ENCODE results near the gene TUFM. TPM values are rescaled to one million over a fixed set of nuclear protein-coding genes. Genes with fewer than 3 reads are reported as not detected.

TUFM gene
- total RNA-seq, 1 experiment from 2014 or later = 198 TPM

GRCh38 chr16:28878083-28878926, 32.2 kb upstream of the TUFM start, which contains the start of gene ATP2A1:
Gene ATP2A1, plus strand, starts transcription at chr16:28878488. Its CDS starts 184 bp downstream, at chr16:28878672.
- TF ChIP-seq, protein P1, sequence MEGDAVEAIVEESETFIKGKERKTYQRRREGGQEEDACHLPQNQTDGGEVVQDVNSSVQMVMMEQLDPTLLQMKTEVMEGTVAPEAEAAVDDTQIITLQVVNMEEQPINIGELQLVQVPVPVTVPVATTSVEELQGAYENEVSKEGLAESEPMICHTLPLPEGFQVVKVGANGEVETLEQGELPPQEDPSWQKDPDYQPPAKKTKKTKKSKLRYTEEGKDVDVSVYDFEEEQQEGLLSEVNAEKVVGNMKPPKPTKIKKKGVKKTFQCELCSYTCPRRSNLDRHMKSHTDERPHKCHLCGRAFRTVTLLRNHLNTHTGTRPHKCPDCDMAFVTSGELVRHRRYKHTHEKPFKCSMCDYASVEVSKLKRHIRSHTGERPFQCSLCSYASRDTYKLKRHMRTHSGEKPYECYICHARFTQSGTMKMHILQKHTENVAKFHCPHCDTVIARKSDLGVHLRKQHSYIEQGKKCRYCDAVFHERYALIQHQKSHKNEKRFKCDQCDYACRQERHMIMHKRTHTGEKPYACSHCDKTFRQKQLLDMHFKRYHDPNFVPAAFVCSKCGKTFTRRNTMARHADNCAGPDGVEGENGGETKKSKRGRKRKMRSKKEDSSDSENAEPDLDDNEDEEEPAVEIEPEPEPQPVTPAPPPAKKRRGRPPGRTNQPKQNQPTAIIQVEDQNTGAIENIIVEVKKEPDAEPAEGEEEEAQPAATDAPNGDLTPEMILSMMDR (IDR thresholded peaks at IDR 0.05; ENCODE audit: unreplicated experiment) = no peak
- Mint-ChIP-seq H3K4me3 (ENCODE audit: unreplicated experiment) (peak within 1 kb of the TSS; percentile 79), H3K9me3 (ENCODE audit: unreplicated experiment) (no peaks in the 10 kb centered on the region), H3K27ac (ENCODE audit: low read depth, unreplicated experiment) (no peak within 1 kb of the TSS), H3K36me3 (ENCODE audit: insufficient read depth, unreplicated experiment) (no peaks in the 10 kb centered on the region), H3K27me3 (ENCODE audit: insufficient read depth, unreplicated experiment) (peaks cover under 1% of the 10 kb centered on the region), H3K4me1 (ENCODE audit: insufficient read depth, unreplicated experiment) (no peaks in the 10 kb centered on the region)
- intact Hi-C loops (cut with micrococcal nuclease) = loop anchor here (2.0 to 5.0 kb wide), 2 partner anchors 66 to 331 kb away; no protein-coding TSS in a partner anchor
- POLR2A ChIA-PET = interaction anchor here (1.1 to 1.7 kb wide), 3 partner anchors 8 to 46 kb away, joined by 3 to 6 read pairs (median 5); partner anchors contain the start of gene RABEP2
- no TSS peak for BruUV-seq (replicated peaks)
- no peak for DNase-seq (ENCODE audit: unreplicated experiment)
- CTCF ChIA-PET = interaction anchor here (0.5 to 1.7 kb wide), 3 partner anchors 12 to 67 kb away, joined by 3 to 10 read pairs (median 3); no protein-coding TSS in a partner anchor

GRCh38 chr16:28877655-28878000, 31.5 kb upstream of the TUFM start:
- ChIA-PET CTCF (no interaction called here), POLR2A (no interaction called here)
- TF ChIP-seq, protein P1 (IDR thresholded peaks at IDR 0.05; ENCODE audit: unreplicated experiment) = no peak
- DNase-seq (ENCODE audit: unreplicated experiment) = no peak
- H3K4me3 Mint-ChIP-seq (ENCODE audit: unreplicated experiment) = no peak overlapping the region
- BruUV-seq (replicated peaks) = no TSS peak
- intact Hi-C loops (cut with micrococcal nuclease) = loop anchor here (5.0 kb wide), 1 partner anchor 330 kb away; no protein-coding TSS in a partner anchor
- H3K27me3 Mint-ChIP-seq (ENCODE audit: insufficient read depth, unreplicated experiment) = no peaks in the 10 kb centered on the region
- no peaks in the 10 kb centered on the region for H3K4me1 Mint-ChIP-seq (ENCODE audit: insufficient read depth, unreplicated experiment)
- H3K27ac Mint-ChIP-seq (ENCODE audit: low read depth, unreplicated experiment) = no peak overlapping the region
- no peaks in the 10 kb centered on the region for H3K9me3 Mint-ChIP-seq (ENCODE audit: unreplicated experiment)
- no peaks in the 10 kb centered on the region for H3K36me3 Mint-ChIP-seq (ENCODE audit: insufficient read depth, unreplicated experiment)

DNA sequence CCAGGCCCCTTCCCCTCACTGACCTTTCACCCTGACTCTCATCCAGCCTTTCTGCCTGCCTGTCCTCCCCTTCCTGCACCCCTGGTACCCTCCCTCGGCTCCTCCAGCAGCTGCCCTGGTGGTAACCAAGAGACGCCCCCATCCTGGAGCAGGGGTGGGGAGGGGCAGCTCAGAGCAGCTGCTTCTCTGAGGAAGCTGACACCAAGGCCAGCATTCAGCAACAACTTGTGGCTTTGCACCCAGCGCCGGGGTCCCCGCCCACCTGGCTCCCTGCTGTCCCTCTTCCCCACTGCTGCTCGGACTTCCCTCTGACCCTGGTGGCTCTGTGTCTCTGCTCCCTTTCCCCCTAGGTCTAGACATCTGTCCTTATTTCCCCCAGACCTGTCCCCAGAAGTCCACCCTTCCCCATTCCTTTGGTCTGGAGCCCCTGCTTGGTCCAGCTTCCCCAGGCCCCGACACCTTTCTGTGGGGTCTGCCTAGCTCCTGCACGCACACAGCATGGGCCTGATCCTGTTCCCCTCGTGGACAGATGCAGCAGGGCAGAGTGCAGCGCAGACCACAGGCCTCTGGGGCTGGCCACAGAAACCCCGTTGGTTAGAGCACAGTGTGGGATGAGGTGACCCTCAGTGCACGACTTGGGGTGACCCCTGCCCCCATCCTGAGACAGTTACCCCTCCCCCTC, 31.0 kb upstream of the TUFM start:
- no peak overlapping the region for H3K4me3 Mint-ChIP-seq (ENCODE audit: unreplicated experiment)
- intact Hi-C loops (cut with micrococcal nuclease) = loop anchor here (5.0 kb wide), 1 partner anchor 330 kb away; no protein-coding TSS in a partner anchor
- CTCF ChIA-PET = no interaction called here
- H3K36me3 Mint-ChIP-seq (ENCODE audit: insufficient read depth, unreplicated experiment) = no peaks in the 10 kb centered on the region
- BruUV-seq (replicated peaks) = no TSS peak
- no peak overlapping the region for H3K27ac Mint-ChIP-seq (ENCODE audit: low read depth, unreplicated experiment)
- DNase-seq (ENCODE audit: unreplicated experiment) = no peak
- TF ChIP-seq, protein P1 (IDR thresholded peaks at IDR 0.05; ENCODE audit: unreplicated experiment) = no peak
- no peaks in the 10 kb centered on the region for H3K9me3 Mint-ChIP-seq (ENCODE audit: unreplicated experiment)
- POLR2A ChIA-PET = no interaction called here
- no peaks in the 10 kb centered on the region for H3K27me3 Mint-ChIP-seq (ENCODE audit: insufficient read depth, unreplicated experiment)
- H3K4me1 Mint-ChIP-seq (ENCODE audit: insufficient read depth, unreplicated experiment) = no peaks in the 10 kb centered on the region
